Activated naive CD4-positive, alpha-beta T cell treated with anti-CD3 and anti-CD28 coated beads, Interleukin-2, amount 10 ng/mL, durations not matched to agents 7 days and 5 days (primary cell): ENCODE data around the gene PAEP.

ENCODE experiments used
- CTCF ChIA-PET: fragments of 350-600 bp; sonication (Branson Sonifier 250); formaldehyde crosslinking; loops from one replicate; lab custom pipeline; 2021; ENCODE audit warnings: antibody characterized with exemption; lab: Charles Lee
- DNase-seq: peaks from one replicate; pipeline ENCODE4 v3.0.0-alpha.2; 2020
- H3K27ac Mint-ChIP-seq: one replicate; pipeline ENCODE4 v1.8.0; 2021; ENCODE audit warnings: mild to moderate bottlenecking, moderate library complexity, mixed read lengths
- H3K27me3 Mint-ChIP-seq: one replicate; pipeline ENCODE4 v1.8.0; 2021; ENCODE audit warnings: mild to moderate bottlenecking, mixed read lengths
- H3K36me3 Mint-ChIP-seq: one replicate; pipeline ENCODE4 v1.8.0; 2021; ENCODE audit warnings: mixed read lengths
- H3K4me1 Mint-ChIP-seq: one replicate; pipeline ENCODE4 v1.8.0; 2021; ENCODE audit warnings: mixed read lengths
- H3K4me3 Mint-ChIP-seq: one replicate; pipeline ENCODE4 v1.8.0; 2021; ENCODE audit warnings: mild to moderate bottlenecking, moderate library complexity, mixed read lengths
- H3K9me3 Mint-ChIP-seq: one replicate; pipeline ENCODE4 v1.8.0; 2021; ENCODE audit warnings: mixed read lengths

Gene PAEP

DNA sequence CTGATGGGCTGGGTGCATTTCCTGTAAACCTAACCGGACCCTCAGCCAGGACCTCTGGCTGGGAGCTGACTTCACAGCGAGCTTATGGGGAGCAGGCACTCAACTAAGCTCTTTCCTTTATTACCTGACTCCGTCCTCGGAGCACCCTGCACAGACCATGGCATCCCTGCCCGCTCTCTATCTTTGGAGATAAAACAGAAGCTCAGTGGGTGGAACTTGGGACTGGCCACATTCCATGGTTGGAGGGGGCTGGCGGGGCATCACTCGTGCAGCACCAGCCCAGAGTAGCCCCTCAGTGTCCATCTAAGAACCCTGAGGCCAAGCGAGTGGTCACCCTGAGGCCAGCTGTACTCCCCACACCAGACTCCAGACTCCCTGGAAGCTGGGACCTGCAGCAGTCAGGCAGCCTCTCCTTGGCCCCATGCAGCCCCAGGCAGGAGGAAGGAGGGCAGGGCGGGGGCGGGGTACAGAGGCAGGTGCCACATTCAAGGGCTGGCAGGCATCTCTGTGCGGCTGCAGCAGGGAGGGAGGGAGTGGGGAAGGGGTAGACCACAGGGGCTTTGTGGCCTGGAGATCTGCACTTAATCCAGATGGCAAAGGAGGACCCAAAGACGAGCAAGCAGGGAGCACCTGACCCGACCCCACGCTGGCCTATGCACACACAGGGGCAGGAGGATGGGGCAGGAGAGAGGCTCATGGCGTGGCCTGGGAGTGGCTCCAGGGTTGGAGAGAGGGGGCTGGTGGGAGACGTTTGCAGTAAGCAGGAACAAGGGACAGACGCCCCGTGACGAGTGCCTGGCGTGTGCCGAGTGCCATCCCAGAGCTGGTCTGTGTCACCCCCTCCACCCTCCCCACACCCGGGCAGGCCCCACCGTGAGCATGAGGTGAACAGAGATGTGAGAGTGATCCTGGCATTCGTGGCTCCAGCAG, 51.7 kb downstream of the PAEP start:
- H3K4me3 Mint-ChIP-seq, result no peak overlapping the region
- CTCF ChIA-PET, result no interaction called here
- no peaks in the 10 kb centered on the region for H3K36me3 Mint-ChIP-seq
- no peaks in the 10 kb centered on the region for H3K27me3 Mint-ChIP-seq
- H3K9me3 Mint-ChIP-seq, result no peaks in the 10 kb centered on the region
- H3K4me1 Mint-ChIP-seq, result no peaks in the 10 kb centered on the region
- no peak overlapping the region for H3K27ac Mint-ChIP-seq
- DNase-seq, result no peak

- Mint-ChIP-seq H3K27me3 (no peaks in the 10 kb centered on the region), H3K4me3 (no peak overlapping the region), H3K9me3 (no peaks in the 10 kb centered on the region), H3K27ac (no peak overlapping the region), H3K4me1 (no peaks in the 10 kb centered on the region), H3K36me3 (no peaks in the 10 kb centered on the region)
- DNase-seq, result no peak
- CTCF ChIA-PET, result no interaction called here
These were observed 52.6 kb downstream of the PAEP start for GRCh38 chr9:135613946-135614805.

DNA sequence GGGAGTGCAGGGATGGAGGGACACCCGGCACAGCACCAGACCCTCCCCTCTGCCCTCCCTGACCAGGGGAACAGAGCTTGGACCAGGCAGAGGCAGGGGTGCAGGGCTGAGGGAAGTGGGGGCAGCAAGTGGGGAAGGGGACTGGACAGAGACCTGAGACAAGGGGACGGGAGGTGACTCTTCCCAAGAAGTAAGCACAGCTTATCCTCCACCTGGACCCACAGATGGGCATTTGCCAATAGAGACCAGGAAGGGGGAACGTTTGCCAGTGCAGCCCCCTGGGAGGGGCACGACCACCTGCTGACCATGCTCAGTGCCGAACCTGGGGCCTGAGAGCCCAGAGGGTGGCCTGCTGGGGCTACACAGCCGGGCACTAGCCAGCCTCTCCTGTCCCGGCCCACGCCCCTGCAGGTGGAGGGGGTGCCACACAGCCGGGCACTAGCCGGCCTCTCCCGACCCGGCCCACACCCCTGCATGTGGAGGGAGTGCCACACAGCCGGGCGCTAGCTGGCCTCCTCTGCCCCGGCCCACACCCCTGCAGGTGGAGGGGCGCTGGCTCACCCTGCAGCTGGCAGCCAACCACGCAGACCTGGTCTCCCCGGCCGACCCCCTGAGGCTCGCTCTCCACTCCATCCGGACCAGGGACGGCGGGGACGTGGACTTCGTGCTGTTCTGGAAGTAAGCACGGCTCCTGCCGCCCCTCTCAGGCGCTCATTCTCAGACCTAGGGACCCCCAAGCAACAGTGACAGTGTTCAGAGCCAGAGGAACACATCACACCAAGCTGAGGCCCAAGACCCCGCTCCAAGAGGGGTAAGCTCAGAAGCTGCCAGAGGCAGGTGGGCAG, 53.5 kb downstream of the PAEP start:
- no peak for DNase-seq
- Mint-ChIP-seq H3K4me1 (no peaks in the 10 kb centered on the region), H3K27ac (no peak overlapping the region), H3K9me3 (no peaks in the 10 kb centered on the region), H3K4me3 (no peak overlapping the region), H3K36me3 (no peaks in the 10 kb centered on the region), H3K27me3 (no peaks in the 10 kb centered on the region)
- CTCF ChIA-PET, result no interaction called here

- no peaks in the 10 kb centered on the region for H3K9me3 Mint-ChIP-seq
- no peaks in the 10 kb centered on the region for H3K27me3 Mint-ChIP-seq
- no peak overlapping the region for H3K27ac Mint-ChIP-seq
- no peaks in the 10 kb centered on the region for H3K36me3 Mint-ChIP-seq
- H3K4me1 Mint-ChIP-seq, result no peaks in the 10 kb centered on the region
- DNase-seq, result no peak
- no peak overlapping the region for H3K4me3 Mint-ChIP-seq
- CTCF ChIA-PET, result no interaction called here
These were observed 54.4 kb downstream of the PAEP start for GRCh38 chr9:135615666-135616618.
